HG03432 (cell line): ENCODE results near the gene LAMA4.

Experiments used
- ATAC-seq: cut with Tn5 transposase; IDR thresholded peaks from one replicate; pipeline ENCODE4 v1.9.1; 2021; ENCODE audit warnings: mild to moderate bottlenecking, moderate library complexity; ENCODE audit not compliant: unreplicated experiment

LAMA4 gene

GRCh38 chr6:112155886-112156285, 98.5 kb downstream of the LAMA4 start:
- ATAC-seq = no peak

DNA sequence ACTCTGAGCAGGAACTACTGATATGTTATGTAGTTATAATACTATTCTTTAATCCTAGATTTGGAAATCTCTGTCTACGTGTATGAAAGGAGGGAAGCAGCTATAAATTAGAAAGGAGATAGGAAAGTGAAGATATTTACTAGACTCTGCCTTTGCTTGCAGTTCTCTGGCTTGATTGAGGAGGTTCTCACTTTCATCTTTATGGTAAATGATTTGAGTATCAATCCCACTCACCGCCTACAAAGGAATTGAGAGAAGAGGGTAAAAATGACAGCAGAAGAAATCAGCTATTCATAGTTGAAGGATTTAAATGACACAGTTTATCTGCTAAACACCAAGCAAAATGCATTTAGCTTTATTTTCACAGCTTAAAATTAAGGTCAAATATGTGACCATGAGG, 99.7 kb downstream of the LAMA4 start:
- ATAC-seq = no peak

DNA sequence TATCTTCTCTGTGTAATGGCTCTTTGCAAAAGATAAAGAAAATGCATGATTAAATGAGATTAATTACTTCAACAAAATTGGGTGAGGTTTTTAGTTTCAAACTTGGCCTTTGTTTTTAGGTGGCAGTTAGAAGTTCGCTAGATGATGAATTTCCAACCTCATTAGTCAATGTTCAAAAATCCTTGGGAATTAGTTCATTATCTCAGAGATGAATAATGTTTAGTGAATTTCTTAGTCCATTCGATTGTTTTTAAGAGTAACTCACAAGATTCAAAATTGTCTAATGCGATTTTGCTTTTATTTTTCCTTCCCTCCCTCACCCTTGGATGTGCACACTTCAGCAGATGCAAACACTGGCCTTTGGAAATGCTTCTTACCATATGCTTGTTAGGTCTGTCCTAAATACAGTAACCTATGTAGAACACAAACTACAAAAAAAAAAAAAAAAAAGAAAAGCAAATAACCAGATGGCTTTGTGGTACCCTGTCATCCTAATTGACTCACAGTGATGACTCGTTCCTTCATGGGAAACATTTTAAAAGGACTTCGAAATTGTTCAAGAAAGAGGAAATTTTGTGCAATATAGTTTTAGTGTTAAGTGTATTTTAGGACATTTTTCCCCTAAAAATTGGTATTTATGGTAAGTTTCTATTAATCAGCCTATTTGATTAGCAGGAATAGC, 100.3 kb downstream of the LAMA4 start:
- no peak for ATAC-seq

DNA sequence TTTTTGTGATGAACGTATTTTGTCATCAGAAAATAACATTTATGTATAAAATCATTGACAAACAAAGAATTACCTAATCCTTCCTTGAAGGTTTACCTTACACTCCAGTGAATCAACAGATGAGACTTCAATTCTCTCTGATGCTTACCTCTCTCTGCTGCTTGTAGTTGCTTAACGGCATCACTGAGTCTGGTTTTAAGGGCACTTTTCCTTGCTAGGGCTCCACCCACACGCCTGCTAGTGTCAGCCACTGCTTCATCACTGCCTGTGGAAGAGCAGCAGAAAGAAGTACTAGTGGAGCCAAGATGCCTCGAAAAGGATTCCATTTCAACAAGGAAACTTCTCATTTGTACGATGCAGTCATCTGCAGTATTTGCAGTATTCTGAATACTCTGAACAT, 104.0 kb downstream of the LAMA4 start:
- ATAC-seq = no peak

DNA sequence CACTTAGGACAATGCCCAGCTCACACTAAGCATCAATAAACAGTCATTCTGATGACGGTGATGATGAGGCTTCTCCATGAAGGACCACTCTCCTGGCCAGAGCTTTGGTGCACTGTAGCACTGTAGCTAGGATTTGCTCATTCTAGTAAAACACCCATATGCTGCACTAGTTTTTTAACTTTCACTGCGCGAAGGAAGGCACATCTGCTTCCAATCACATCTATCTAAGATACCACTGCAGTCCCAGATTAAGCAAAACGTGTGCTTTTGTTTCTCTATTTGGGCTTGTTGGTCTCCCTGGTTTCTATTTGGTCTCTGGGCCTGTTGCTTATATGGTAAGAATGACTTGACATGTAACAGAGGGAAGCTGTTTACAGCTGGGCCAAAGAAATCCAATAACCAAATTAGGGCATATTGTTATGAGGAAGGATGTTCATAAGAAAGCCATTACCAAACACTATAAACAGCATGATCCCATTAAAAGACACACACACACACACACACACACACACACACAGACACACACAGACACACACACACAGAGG, 104.6 kb downstream of the LAMA4 start:
- ATAC-seq = no peak

DNA sequence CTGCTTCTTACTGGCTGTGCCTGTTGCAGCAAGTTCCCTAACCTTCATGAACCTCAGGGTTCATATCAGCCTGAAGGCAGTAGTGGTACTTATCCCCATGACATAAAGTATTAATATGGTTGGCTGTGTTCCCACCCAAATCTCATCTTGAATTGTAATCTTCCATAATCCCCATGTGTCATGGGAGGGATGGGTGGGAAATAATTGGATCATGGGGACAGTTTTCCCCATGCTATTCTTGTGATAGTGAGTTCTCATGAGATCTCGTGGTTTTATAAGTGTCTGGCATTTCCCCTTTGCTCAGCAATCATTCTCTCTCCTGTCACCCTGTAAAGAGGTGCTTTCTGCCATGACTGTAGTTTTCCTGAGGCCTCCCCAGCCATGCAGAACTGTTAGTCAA, 105.1 kb downstream of the LAMA4 start:
- ATAC-seq = no peak

DNA sequence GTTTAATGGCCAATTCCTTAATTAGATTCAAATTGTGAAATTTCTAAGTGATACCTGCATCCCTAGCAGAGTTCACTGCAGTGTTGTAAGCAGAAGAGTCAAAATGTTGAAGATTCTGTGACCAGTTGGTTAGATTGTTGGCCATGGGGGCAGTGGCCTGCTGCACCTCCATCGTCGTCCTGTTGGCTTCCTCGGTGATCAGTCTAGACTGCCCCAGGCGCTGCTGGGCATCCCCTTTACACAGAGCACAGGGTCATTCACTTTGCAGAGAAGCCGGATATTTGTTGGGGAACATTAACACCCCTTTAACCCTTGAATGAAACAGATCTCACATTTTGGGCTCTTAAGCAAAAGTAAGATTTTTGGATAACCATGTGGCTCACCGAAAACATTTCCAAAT, 106.3 kb downstream of the LAMA4 start:
- no peak for ATAC-seq

DNA sequence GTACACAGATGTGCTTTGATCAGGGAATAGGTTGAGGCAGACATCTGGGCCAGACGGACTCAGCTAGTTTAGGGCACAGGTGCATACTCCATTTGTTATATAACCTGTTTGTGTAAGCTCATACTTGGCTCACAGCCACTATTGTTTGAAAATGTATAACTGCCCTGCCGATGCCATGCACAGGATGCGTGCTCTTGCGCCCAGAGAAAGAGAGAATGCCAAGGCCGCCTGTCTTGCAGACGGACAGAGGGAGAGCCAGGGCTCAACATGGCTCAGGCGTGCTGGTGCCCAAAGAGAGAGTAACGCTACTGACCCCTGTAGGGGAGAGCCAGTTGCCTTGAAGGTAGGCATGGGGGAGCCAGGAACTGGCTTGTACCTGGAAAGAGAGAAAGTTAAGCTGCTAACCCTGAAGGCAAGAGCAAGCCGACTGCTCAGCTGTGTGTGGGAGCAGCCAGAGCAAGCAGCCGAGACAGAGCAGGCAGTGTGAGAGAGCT, 109.2 kb downstream of the LAMA4 start:
- ATAC-seq = no peak

DNA sequence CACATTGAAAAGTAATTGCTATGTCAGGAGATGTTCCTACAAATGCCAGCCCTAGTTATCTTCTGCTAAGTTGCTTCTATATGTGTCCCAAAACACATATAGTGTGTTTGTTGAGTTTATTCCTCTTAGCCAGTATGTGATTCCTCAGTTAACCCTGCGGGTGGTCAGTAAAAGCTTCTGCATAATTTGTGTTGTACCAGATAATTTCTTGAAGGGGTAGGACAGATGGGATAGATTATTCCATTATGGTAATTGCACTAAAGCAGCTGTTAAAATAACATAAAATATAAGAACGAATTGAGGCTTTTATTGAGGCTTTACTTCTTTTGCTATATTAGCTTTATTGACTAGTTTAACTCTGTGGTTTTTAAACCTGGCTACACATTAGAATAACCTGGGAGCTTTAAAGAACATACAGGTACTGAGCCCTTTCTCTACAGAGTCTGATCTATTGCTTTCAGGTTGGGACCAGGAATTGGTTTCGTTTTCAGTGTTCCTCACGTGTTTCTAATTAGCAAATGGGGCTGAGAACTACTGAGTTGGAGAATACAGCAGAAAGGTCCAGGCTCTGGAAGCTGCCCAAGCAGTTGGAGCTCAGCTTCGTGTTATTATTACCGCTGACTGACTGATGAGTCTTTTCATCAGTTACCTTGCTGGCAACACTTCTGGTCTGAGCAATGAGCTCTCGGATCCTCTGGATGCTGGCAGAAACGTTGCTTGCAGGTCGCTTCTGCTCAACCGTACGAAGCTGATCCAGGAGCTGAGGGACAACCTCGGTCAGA, 110.0 kb downstream of the LAMA4 start:
- no peak for ATAC-seq

DNA sequence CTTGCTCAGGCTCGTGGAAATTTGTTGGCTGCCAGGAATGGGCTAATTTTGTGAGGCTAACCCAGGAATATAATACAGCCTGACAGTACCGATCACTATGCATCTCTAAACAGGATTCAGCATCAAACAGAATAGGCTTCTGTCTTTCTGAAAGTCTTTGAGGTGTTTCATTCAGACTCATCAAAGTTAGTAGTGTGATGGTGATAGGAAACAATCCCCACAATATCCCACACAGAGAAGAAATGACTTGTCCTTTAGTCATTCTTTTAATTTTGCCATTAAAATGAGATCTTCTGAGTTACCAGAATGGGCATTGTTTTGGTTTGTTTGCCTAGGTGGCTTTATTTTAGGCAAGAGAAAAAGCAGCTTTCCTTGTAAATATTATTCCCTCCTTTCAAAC, 112.7 kb downstream of the LAMA4 start:
- ATAC-seq = no peak

GRCh38 chr6:112139052-112139451, 115.3 kb downstream of the LAMA4 start:
- ATAC-seq = no peak

DNA sequence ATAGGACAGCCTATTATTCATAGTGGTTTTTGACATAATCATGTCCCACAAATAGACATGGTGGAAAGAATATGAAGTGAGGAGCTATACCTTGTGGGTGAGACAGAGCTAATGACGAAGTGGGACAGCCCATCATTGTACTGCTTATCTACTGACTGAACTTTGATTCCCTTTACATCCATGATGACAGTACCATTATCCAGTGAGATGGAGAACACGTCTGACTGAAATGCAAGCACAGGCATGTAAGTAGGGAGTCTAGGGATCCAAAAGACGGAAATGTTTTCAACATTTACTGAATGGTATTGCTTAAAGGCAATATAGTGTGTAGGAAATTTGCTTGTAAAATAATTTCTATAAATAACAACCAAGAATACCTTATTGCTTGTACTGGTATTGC, 123.5 kb downstream of the LAMA4 start:
- ATAC-seq = no peak

GRCh38 chr6:112128208-112128607, 126.2 kb downstream of the LAMA4 start:
- no peak for ATAC-seq

GRCh38 chr6:112123982-112124381, 130.4 kb downstream of the LAMA4 start:
- ATAC-seq = no peak

GRCh38 chr6:112122756-112123155, 131.6 kb downstream of the LAMA4 start:
- ATAC-seq = no peak

- no peak for ATAC-seq
These were observed 136.3 kb downstream of the LAMA4 start for GRCh38 chr6:112118034-112118433.

GRCh38 chr6:112117554-112117953, 136.8 kb downstream of the LAMA4 start:
- ATAC-seq = no peak

DNA sequence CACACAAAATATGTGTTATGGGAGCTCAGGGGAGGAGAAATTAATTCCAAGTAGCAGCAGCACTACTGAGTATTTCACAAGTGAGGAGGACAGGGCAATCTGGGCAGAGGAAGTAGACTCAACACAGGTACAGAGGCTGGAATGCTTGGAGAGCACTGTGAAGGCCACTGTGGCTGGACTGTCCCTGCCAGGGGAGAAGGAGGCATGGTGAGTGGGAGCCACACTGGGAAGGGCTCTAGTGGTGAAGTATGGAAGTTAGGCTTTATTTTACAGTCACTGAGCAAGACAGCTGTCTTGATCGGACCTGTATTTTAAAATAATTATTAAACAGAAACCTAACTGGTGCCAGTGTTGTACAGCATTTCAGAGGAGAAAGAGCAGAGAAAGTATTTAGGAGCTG, 138.1 kb downstream of the LAMA4 start:
- no peak for ATAC-seq

GRCh38 chr6:112114577-112115223, 139.7 kb downstream of the LAMA4 start:
- no peak for ATAC-seq

GRCh38 chr6:112113918-112114317, 140.4 kb downstream of the LAMA4 start:
- no peak for ATAC-seq

- ATAC-seq = no peak
These were observed 140.9 kb downstream of the LAMA4 start for GRCh38 chr6:112113431-112113830.

DNA sequence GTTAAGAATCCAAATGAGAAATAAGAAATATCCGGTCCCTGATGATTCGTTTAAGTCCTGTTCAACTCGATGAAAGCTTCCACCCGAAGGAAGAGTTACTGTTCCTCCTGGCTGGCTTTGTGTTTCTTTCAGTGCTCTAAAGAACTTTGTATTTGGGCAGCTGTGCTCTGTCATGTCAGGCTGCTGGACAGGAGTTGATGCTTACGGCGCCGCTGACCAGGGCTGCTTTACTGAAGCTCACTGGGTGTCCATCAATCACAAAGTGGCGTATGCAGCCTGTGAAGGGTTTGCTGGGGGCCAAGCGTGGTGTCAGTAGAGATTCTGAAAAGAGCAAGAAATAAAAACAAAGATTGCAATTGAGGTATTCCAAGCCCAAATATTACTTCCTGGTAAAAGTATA, 145.1 kb downstream of the LAMA4 start:
- no peak for ATAC-seq
